ENCODE data around the gene MICU1.
"Not testable (repeated sequence)": the region's sequence is repeated elsewhere in the genome, so short reads cannot be mapped to it uniquely, and the experiment has no call there.

Gene MICU1

DNA sequence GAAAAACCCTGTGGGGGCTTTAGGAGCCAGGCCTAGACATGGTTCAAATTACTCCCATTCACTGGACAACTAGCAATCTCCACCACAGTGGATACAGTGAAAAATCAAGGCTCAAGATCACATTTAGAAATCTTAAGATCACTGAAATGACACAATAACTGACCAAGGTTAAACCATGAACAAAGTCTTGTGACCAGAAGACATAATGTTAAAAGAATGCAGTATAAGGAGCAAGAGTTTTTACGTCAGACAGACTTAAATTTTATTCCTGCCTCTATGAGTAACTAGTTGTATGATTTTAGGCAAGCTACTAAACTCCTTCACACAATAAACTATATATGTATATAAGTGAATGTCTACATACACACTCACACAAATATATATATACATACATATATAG is 68.5 kb downstream of the MICU1 start:
- FAIRE-seq = no peak

- no peak for FAIRE-seq
Observed at GRCh38 chr10:72552857-72553256, 73.0 kb downstream of the MICU1 start.

DNA sequence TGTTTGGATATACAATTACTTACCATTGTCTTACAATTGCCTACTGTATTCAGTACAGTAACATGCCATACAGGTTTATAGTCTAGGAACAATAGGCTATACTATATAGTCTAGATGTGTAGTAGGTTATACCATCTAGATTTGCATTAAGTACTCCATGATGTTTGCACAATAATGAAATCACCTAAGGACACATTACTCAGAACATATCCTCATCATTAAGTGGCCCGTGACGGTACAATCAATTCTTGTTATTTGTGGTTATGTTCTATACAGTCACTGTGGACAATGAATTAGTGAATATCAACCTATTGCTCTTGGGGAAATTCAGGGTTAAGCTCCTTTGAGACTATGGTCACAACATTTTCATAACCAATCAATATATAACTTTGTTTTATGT is 75.6 kb downstream of the MICU1 start:
- FAIRE-seq = no peak

- no peak for FAIRE-seq
Observed at GRCh38 chr10:72545546-72545945, 80.3 kb downstream of the MICU1 start.

DNA sequence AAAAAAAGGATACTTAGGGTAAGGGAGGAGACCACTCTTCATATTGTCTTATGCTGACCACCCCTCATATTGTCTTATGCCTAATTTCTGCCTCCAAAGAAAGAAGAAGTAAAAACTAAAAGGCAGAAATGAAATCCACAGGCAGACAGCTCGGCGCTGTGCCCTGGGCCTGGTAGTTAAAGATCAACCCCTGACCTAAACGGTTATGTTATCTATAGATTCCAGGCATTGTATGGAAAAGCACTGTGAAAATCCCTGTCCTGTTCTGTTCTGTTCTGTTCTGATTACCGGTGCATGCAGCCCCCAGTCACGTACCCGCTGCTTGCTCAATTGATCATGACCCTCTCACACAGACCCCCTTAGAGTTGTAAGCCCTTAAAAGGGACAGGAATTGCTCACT is 82.0 kb downstream of the MICU1 start:
- not testable (repeated sequence) for FAIRE-seq

GRCh38 chr10:72542396-72542815 is 83.5 kb downstream of the MICU1 start:
- no peak for FAIRE-seq

- no peak for FAIRE-seq
Observed at GRCh38 chr10:72541337-72541736, 84.5 kb downstream of the MICU1 start.

DNA sequence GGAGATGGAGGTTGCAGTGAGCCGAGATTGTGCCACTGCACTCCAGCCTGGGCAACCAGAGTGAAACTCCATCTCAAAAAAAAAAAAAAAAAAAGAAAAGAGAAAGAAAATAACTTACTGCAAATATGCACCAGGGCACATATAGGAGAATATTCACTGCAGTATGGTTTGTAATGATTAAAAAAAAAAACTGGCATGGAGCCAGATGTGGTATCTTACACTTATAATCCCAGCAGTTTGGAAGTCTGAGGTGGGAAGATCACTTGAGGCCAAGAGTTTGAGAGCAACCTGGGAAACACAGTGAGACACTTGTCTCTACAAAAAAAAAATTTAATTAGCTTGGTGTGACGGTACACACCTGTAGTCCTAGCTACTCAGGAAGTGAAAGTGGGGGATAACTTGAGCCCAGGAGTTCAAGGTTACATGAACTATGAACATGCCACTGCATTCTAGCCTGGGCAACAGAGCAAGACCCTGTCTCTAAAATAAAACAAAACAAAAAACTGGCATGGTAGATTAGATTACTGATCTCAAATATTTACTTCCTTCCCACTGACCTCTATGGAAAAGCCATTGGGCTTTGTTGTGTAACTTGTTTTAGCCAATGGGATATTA is 85.6 kb downstream of the MICU1 start:
- FAIRE-seq = no peak

DNA sequence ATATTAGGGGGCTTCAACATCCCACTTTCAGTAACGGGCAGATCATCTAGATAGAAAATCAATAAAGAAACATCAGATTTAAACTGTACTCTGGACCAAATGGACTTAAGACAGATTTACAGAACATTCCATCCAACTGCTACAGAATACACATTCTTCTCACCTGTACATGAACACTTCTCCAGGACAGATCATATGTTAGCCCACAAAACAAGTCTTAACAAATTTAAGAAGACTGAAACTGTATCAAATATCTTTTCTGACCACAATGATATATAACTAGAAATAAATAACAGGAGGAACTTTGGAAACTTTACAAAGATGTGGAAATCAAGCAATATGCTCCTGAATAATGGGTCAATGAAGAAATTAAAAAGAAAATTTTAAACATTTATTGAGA is 86.7 kb downstream of the MICU1 start:
- FAIRE-seq = no peak

DNA sequence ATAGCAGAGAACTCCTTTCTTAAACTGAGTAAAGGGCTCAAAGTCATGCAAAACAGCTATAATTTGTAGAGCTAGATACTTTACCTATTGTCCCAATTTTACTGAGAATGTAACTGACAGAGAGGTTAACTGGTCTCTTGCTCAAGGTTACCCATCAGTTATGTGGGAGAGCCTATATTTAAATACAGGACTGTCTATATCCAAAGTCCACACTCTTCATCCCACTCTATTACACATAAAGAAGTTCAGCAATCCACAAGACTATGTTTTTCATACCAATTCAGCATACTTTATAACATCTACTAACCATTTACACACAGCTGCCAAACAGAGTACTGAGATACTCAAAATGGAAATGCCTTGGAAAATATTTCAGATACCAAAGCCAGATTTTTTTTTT is 100.2 kb downstream of the MICU1 start:
- no peak for FAIRE-seq

DNA sequence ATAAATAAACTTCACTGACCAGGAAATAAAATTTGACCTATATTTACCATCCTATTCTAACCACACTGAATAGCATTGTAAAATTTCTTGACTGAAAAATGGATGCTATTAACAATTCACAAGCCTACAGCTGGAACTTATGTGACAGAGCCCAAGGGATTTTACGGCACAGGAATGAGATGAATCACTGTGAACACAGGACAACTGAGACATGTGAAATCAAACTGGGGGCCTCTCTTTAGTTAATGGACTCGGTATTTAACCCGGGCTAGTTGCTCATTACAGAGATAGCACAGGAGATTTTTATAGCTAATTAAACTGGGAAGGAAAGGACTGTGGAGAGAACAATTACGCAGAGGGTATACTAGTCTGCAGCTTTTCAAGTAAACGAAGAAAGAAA is 100.6 kb downstream of the MICU1 start:
- no peak for FAIRE-seq

DNA sequence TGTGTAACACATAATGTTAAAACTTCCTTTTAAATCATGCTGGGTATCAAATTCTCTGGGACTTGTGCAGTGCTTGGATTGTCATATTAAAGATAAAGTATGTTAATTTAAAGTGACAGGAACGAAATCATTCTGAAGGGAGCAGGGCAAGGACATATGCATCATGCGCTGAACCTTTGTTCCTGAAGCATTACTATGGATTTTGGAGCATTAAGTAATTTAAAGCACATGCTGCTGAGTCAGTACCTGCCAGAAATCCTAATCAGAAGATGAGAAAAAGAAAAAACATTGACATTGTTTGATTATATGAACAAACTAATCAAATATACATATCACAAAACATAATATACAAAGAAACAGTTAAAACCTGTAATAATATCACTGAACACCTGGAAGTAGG is 101.4 kb downstream of the MICU1 start:
- no peak for FAIRE-seq

DNA sequence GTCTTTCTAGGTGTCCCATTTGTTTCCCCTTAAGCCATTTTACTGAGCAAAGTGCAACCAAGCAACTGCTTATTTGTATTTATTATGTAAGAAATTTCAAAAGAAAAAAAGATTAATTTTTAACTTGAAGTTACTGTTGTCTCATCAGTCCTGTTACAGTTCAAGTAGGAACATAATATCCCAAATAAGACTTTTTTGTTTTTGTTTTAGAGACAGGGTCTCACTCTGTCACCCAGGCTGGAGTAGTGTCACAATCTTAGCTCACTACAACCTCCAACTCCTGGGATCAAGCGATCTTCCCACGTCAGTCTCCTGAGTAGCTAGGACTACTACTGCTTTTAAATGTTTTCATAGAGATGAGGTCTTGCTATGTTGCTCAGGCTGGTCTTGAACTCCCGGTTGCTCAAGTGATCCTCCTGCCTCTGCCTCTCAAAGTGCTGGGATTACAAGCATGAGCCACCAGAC is 101.9 kb downstream of the MICU1 start:
- no peak for FAIRE-seq

DNA sequence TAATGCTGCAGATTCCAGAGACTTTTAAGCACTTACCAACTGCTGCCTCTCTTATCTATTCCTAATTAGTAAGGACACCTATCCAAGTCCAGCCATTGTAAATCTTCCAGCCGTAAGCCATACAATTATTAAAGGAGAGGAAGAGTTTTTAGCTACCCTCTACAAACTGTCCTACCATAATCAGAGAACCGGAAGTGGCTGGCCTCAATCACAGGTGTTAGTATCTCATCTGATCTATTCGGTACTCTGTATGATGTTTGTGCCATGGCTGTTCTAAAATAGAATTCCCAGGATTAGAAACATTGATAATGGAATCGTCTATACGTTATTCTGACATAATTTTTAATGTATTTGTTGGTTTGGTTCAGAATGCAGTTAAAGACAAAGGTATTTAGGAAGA is 102.8 kb downstream of the MICU1 start:
- FAIRE-seq = no peak

DNA sequence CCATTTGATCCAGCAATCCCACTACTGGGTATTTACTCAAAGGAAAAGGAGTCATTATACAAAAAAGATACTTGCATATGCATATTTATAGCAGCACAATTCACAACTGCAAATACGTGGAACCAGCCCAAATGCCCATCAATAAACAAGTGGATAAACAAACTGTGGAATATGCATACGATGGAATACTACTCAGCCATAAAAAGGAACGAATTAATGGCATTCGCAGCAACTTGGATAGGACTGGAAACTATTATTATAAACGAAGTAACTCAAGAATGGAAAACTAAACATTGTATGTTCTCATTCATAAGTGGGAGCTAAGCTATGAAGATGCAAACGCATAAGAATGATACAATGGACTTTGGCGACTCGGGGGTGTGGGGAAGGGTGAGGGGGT is 108.6 kb downstream of the MICU1 start:
- no peak for FAIRE-seq

- FAIRE-seq = no peak
Observed at GRCh38 chr10:72515455-72515854, 110.4 kb downstream of the MICU1 start.

GRCh38 chr10:72513910-72514309 is 112.0 kb downstream of the MICU1 start:
- no peak for FAIRE-seq

GRCh38 chr10:72511459-72511858 is 114.4 kb downstream of the MICU1 start:
- FAIRE-seq = no peak

DNA sequence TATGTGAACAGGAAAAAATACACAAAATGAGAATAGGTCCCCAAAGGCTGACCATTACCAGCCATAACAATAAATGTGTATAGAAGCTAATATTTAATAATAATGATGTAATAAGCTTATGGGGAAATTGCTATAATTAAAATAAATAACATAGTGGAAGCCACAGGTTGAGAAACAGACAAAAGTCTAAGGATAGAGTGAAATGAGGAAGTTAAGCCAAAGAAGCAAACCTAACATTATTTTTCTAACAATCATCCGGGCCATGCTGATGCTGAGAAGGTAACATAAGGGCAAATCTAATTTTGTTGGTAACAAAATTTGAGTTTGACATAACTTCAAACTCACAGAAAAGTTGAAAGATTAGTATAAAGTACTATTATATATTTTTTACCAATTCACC is 115.9 kb downstream of the MICU1 start:
- FAIRE-seq = no peak

DNA sequence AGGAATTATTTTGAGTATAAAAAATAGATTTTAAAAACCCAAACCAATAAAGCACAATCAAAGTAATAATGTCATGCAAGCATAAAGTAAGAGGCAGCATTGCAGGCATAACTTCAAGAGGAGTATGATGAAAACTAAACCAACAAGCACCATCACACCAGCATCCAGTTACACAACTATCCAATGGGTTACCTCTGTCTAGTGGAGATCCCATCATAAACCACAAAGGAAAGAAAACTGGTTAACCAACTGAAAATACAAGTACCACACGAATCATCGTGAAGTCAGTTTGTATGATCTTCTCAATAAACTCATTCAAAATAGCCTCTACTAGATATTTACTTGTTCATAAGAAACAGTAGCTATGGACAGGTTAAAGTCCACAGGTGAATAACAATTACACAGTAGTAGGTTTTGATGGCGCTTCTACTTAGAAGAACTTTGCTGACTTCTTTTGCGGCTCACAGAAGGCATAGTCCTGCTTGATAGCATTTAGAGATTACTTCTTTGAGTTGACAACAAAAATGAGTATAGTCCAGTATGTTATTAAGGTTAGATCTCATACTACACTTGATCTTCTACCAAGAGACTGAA is 116.6 kb downstream of the MICU1 start:
- FAIRE-seq = no peak

DNA sequence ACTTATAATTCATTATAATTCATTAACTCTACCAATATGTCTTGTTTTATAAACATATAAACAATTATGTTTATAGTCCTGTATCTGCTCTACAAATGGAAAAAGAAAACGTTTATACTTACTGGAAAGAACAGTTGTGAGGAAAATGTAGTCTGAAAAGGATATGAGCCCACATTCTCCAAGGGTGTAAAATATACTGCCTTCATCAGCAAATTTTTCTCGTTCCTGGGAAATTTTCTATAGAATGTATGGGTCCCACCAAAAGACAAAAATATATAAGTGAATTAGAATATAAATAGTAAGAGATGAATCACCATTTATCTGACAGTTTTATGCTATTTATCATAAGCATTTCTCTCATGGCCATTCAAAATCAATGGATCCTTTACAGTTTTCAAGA is 117.8 kb downstream of the MICU1 start:
- FAIRE-seq = no peak

DNA sequence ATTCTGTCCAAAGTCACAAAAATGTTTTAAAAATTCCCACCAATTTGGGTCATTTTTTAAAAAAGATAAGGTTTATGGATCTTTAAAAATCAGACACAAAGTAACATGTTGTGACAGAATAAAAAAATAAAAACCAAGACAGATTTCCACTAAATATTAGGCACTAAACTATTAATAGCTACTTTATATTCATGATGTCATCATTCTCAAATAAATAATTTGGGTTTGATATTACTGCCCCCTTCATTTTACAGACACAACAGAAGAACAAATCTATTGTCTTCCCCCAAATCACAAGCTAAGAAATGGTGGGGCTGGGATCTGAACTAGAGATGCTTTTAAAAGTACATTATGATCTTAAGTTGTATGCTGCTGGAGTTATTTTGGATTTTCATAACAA is 119.4 kb downstream of the MICU1 start:
- FAIRE-seq = no peak

GRCh38 chr10:72505435-72505834 is 120.4 kb downstream of the MICU1 start:
- FAIRE-seq = no peak

DNA sequence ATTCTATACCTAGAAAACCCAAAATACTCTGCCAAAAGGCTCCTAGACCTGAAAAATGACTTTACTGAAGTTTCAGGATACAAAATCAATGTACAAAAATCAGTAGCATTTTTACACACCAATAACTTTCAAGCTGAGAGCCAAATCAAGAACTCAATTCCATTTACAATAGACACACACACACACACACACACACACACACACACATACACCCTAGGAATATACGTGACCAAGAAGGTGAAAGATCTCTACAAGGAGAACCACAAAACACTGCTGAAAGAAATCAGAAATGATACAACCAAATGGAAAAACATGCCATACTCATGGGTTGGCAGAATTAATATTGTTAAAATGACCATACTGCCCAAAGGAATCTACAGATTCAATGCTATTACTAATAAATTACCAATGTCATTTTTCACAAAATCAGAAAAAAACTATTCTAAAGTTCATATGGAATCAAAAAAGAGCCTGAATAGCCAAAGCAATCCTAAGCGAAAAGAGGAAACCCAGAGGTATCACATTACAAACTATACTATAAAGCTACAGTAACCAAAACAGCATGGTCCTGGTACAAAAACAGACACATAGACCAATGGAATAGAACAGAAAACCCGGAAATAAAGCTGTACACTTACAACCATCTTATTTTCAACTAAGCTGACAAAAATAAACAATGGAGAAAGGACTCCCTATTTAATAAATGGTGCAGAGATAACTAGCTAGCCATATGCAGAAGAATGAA is 122.0 kb downstream of the MICU1 start:
- no peak for FAIRE-seq

Data from TTC549 (cell line).